Measurements from ENCODE around the gene CXCR2.

DNA sequence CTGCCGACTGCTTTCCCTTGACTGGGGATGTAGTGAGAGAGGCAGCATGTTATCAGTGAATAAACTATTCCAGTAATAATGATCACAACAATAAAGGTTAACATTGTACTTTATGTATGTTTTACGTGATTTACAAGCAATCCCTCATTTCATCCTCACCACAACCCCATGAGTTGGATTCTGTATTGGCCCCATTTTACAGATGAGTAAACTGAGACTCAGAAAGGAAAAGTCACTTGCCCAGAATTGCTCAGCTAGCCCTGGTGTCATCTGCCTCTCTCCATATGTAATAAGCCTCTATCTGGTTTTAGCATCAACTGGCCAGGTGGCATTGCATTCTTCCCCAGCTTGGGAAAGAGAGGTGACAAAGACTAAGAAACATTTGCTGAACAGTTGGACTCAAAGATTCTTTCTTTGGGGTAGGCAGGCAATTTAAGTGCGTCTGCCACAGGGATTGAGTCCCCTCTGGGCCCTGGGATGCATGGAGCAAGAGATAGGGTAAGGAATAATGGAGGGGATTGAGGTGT is 2.2 kb downstream of the CXCR2 start:
- TF ChIP-seq YY1 (IDR thresholded peaks at IDR 0.05; ENCODE audit: low read depth) (no peak), NFIC (IDR thresholded peaks at IDR 0.05) (no peak), CEBPB (IDR thresholded peaks at IDR 0.05) (no peak), TAF1 (IDR thresholded peaks at IDR 0.05; ENCODE audit: low read depth) (no peak), CREB1 (IDR thresholded peaks at IDR 0.05; ENCODE audit: low read depth) (no peak), RAD21 (IDR thresholded peaks at IDR 0.05; ENCODE audit: low read depth) (no peak), FOXM1 (IDR thresholded peaks at IDR 0.05; ENCODE audit: borderline replicate concordance, low read depth) (no peak)
- TF ChIP-seq, protein P1, sequence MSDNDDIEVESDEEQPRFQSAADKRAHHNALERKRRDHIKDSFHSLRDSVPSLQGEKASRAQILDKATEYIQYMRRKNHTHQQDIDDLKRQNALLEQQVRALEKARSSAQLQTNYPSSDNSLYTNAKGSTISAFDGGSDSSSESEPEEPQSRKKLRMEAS (IDR thresholded peaks at IDR 0.05): no peak
- TF ChIP-seq, protein P2, sequence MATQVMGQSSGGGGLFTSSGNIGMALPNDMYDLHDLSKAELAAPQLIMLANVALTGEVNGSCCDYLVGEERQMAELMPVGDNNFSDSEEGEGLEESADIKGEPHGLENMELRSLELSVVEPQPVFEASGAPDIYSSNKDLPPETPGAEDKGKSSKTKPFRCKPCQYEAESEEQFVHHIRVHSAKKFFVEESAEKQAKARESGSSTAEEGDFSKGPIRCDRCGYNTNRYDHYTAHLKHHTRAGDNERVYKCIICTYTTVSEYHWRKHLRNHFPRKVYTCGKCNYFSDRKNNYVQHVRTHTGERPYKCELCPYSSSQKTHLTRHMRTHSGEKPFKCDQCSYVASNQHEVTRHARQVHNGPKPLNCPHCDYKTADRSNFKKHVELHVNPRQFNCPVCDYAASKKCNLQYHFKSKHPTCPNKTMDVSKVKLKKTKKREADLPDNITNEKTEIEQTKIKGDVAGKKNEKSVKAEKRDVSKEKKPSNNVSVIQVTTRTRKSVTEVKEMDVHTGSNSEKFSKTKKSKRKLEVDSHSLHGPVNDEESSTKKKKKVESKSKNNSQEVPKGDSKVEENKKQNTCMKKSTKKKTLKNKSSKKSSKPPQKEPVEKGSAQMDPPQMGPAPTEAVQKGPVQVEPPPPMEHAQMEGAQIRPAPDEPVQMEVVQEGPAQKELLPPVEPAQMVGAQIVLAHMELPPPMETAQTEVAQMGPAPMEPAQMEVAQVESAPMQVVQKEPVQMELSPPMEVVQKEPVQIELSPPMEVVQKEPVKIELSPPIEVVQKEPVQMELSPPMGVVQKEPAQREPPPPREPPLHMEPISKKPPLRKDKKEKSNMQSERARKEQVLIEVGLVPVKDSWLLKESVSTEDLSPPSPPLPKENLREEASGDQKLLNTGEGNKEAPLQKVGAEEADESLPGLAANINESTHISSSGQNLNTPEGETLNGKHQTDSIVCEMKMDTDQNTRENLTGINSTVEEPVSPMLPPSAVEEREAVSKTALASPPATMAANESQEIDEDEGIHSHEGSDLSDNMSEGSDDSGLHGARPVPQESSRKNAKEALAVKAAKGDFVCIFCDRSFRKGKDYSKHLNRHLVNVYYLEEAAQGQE (IDR thresholded peaks at IDR 0.05; ENCODE audit: low read depth): no peak
